NCI-H226 (cell line): ENCODE data around the gene FNIP1.
A peak's percentile ranks its signal among the peaks of the same experiment; 100 is the strongest.
"Not testable (repeated sequence)": the region's sequence is repeated elsewhere in the genome, so short reads cannot be mapped to it uniquely, and the experiment has no call there.

Experiments
- DNase-seq: peaks from one replicate; pipeline ENCODE4 v3.0.0-alpha.2; 2015

The FNIP1 gene

GRCh38 chr5:131684051-131684450, 112.8 kb downstream of the FNIP1 start:
- no peak for DNase-seq

- DNase-seq: no peak
Observed at GRCh38 chr5:131682826-131683225, 114.0 kb downstream of the FNIP1 start.

- DNase-seq: no peak
Observed at GRCh38 chr5:131682175-131682574, 114.6 kb downstream of the FNIP1 start.

GRCh38 chr5:131679911-131680310, 116.9 kb downstream of the FNIP1 start:
- DNase-seq: no peak

- DNase-seq: not testable (repeated sequence)
Observed at GRCh38 chr5:131678273-131678672, 118.5 kb downstream of the FNIP1 start.

GRCh38 chr5:131677115-131677514, 119.7 kb downstream of the FNIP1 start:
- DNase-seq: no peak

- no peak for DNase-seq
Observed at GRCh38 chr5:131672776-131673175, 124.0 kb downstream of the FNIP1 start.

- DNase-seq: no peak
Observed at GRCh38 chr5:131671994-131672655, 124.7 kb downstream of the FNIP1 start.

- no peak for DNase-seq
Observed at GRCh38 chr5:131671409-131671808, 125.4 kb downstream of the FNIP1 start.

- no peak for DNase-seq
Observed at GRCh38 chr5:131664929-131665328, 131.9 kb downstream of the FNIP1 start.

GRCh38 chr5:131661933-131662332, 134.9 kb downstream of the FNIP1 start:
- peak; percentile 30 for DNase-seq

- no peak for DNase-seq
Observed at GRCh38 chr5:131659841-131660240, 137.0 kb downstream of the FNIP1 start.

- DNase-seq: no peak
Observed at GRCh38 chr5:131659290-131659689, 137.5 kb downstream of the FNIP1 start.

GRCh38 chr5:131654776-131655175, 142.0 kb downstream of the FNIP1 start:
- DNase-seq: no peak

GRCh38 chr5:131654309-131654708, 142.5 kb downstream of the FNIP1 start:
- no peak for DNase-seq

- DNase-seq: no peak
Observed at GRCh38 chr5:131649161-131649560, 147.7 kb downstream of the FNIP1 start.

GRCh38 chr5:131647048-131647769, 149.6 kb downstream of the FNIP1 start:
- DNase-seq: no peak

GRCh38 chr5:131644822-131645221, 152.0 kb downstream of the FNIP1 start:
- DNase-seq: no peak

- DNase-seq: no peak
Observed at GRCh38 chr5:131644370-131644769, 152.4 kb downstream of the FNIP1 start.

- DNase-seq: no peak
Observed at GRCh38 chr5:131641494-131641893, 155.3 kb downstream of the FNIP1 start.

- DNase-seq: no peak
Observed at GRCh38 chr5:131640043-131640856, 156.6 kb downstream of the FNIP1 start.

GRCh38 chr5:131639148-131639547, 157.7 kb downstream of the FNIP1 start:
- no peak for DNase-seq

- DNase-seq: no peak
Observed at GRCh38 chr5:131637694-131638093, 159.1 kb downstream of the FNIP1 start.
